ENCODE measurements around the gene MARCHF10. TPM values are rescaled to one million over a fixed set of nuclear protein-coding genes. Genes with fewer than 3 reads are reported as not detected.

The MARCHF10 gene
- total RNA-seq, 2 experiments from 2014 or later, result not detected

- H3K36me3 Mint-ChIP-seq, result no peaks in the 10 kb centered on the region
- H3K4me3 Mint-ChIP-seq, result no peak overlapping the region
- H3K27me3 Mint-ChIP-seq, result peaks cover 36% of the 10 kb centered on the region
- ATAC-seq (no peak), DNase-seq (no peak)
- no peaks in the 10 kb centered on the region for H3K4me1 Mint-ChIP-seq
- no peaks in the 10 kb centered on the region for H3K9me3 Mint-ChIP-seq (ENCODE audit: low read depth)
- CTCF ChIA-PET, result no interaction called here
- H3K27ac Mint-ChIP-seq, result no peak overlapping the region
These were observed 46.2 kb downstream of the MARCHF10 start for GRCh38 chr17:62761884-62762283.

- ATAC-seq (no peak), DNase-seq (no peak)
- Mint-ChIP-seq H3K36me3 (no peaks in the 10 kb centered on the region), H3K4me1 (no peaks in the 10 kb centered on the region), H3K4me3 (no peak overlapping the region), H3K27ac (no peak overlapping the region), H3K27me3 (peaks cover 35% of the 10 kb centered on the region), H3K9me3 (ENCODE audit: low read depth) (no peaks in the 10 kb centered on the region)
- CTCF ChIA-PET, result no interaction called here
These were observed 47.2 kb downstream of the MARCHF10 start for GRCh38 chr17:62760945-62761267.

- CTCF ChIA-PET, result no interaction called here
- Mint-ChIP-seq H3K9me3 (ENCODE audit: low read depth) (no peaks in the 10 kb centered on the region), H3K27me3 (peaks cover 35% of the 10 kb centered on the region), H3K36me3 (no peaks in the 10 kb centered on the region), H3K4me1 (no peaks in the 10 kb centered on the region), H3K27ac (no peak overlapping the region), H3K4me3 (no peak overlapping the region)
- no peak for ATAC-seq
- no peak for DNase-seq
These were observed 47.8 kb downstream of the MARCHF10 start for GRCh38 chr17:62760059-62760944.

GRCh38 chr17:62757500-62757951, 50.6 kb downstream of the MARCHF10 start:
- H3K9me3 Mint-ChIP-seq (ENCODE audit: low read depth), result no peaks in the 10 kb centered on the region
- H3K27me3 Mint-ChIP-seq, result peaks cover 32% of the 10 kb centered on the region
- DNase-seq, result no peak
- no peak overlapping the region for H3K27ac Mint-ChIP-seq
- no peaks in the 10 kb centered on the region for H3K36me3 Mint-ChIP-seq
- ATAC-seq, result no peak
- CTCF ChIA-PET, result no interaction called here
- no peaks in the 10 kb centered on the region for H3K4me1 Mint-ChIP-seq
- no peak overlapping the region for H3K4me3 Mint-ChIP-seq

- ATAC-seq (no peak), DNase-seq (no peak)
- H3K4me1 Mint-ChIP-seq, result no peaks in the 10 kb centered on the region
- no peaks in the 10 kb centered on the region for H3K36me3 Mint-ChIP-seq
- CTCF ChIA-PET, result no interaction called here
- H3K27me3 Mint-ChIP-seq, result peaks cover 28% of the 10 kb centered on the region
- no peaks in the 10 kb centered on the region for H3K9me3 Mint-ChIP-seq (ENCODE audit: low read depth)
- no peak overlapping the region for H3K27ac Mint-ChIP-seq
- no peak overlapping the region for H3K4me3 Mint-ChIP-seq
These were observed 51.9 kb downstream of the MARCHF10 start for GRCh38 chr17:62756198-62756597.

GRCh38 chr17:62755141-62755851, 52.8 kb downstream of the MARCHF10 start:
- Mint-ChIP-seq H3K4me1 (no peaks in the 10 kb centered on the region), H3K4me3 (no peak overlapping the region), H3K36me3 (no peaks in the 10 kb centered on the region), H3K27ac (no peak overlapping the region), H3K27me3 (peaks cover 22% of the 10 kb centered on the region), H3K9me3 (ENCODE audit: low read depth) (no peaks in the 10 kb centered on the region)
- ATAC-seq (no peak), DNase-seq (no peak)
- CTCF ChIA-PET, result no interaction called here

- peaks cover 15% of the 10 kb centered on the region for H3K27me3 Mint-ChIP-seq
- H3K36me3 Mint-ChIP-seq, result no peaks in the 10 kb centered on the region
- no peaks in the 10 kb centered on the region for H3K9me3 Mint-ChIP-seq (ENCODE audit: low read depth)
- H3K4me1 Mint-ChIP-seq, result no peaks in the 10 kb centered on the region
- DNase-seq (no peak), ATAC-seq (no peak)
- CTCF ChIA-PET, result no interaction called here
- H3K4me3 Mint-ChIP-seq, result no peak overlapping the region
- no peak overlapping the region for H3K27ac Mint-ChIP-seq
These were observed 53.5 kb downstream of the MARCHF10 start for GRCh38 chr17:62754631-62755030.

- Mint-ChIP-seq H3K4me3 (no peak overlapping the region), H3K36me3 (no peaks in the 10 kb centered on the region), H3K27me3 (peaks cover 13% of the 10 kb centered on the region), H3K9me3 (ENCODE audit: low read depth) (no peaks in the 10 kb centered on the region), H3K4me1 (no peaks in the 10 kb centered on the region), H3K27ac (no peak overlapping the region)
- no peak for ATAC-seq
- CTCF ChIA-PET, result no interaction called here
- no peak for DNase-seq
These were observed 54.6 kb downstream of the MARCHF10 start for GRCh38 chr17:62753562-62753961.

GRCh38 chr17:62751060-62751691, 56.9 kb downstream of the MARCHF10 start:
- no peak overlapping the region for H3K27ac Mint-ChIP-seq
- H3K4me1 Mint-ChIP-seq, result no peaks in the 10 kb centered on the region
- no peak for DNase-seq
- peaks cover 2% of the 10 kb centered on the region for H3K27me3 Mint-ChIP-seq
- H3K9me3 Mint-ChIP-seq (ENCODE audit: low read depth), result no peaks in the 10 kb centered on the region
- no peaks in the 10 kb centered on the region for H3K36me3 Mint-ChIP-seq
- CTCF ChIA-PET, result no interaction called here
- no peak for ATAC-seq
- no peak overlapping the region for H3K4me3 Mint-ChIP-seq

GRCh38 chr17:62750631-62751051, 57.5 kb downstream of the MARCHF10 start:
- Mint-ChIP-seq H3K4me3 (no peak overlapping the region), H3K9me3 (ENCODE audit: low read depth) (no peaks in the 10 kb centered on the region), H3K27ac (no peak overlapping the region), H3K4me1 (no peaks in the 10 kb centered on the region), H3K27me3 (peaks cover 4% of the 10 kb centered on the region), H3K36me3 (no peaks in the 10 kb centered on the region)
- DNase-seq (no peak), ATAC-seq (no peak)
- CTCF ChIA-PET, result no interaction called here

GRCh38 chr17:62749926-62750325, 58.2 kb downstream of the MARCHF10 start:
- no peaks in the 10 kb centered on the region for H3K9me3 Mint-ChIP-seq (ENCODE audit: low read depth)

GRCh38 chr17:62746941-62747340, 61.2 kb downstream of the MARCHF10 start:
- H3K36me3 Mint-ChIP-seq, result no peaks in the 10 kb centered on the region
- H3K9me3 Mint-ChIP-seq (ENCODE audit: low read depth), result no peaks in the 10 kb centered on the region
- DNase-seq, result no peak
- no peak overlapping the region for H3K4me3 Mint-ChIP-seq
- no peaks in the 10 kb centered on the region for H3K4me1 Mint-ChIP-seq
- CTCF ChIA-PET, result no interaction called here
- no peak for ATAC-seq
- no peak overlapping the region for H3K27ac Mint-ChIP-seq
- peaks cover 20% of the 10 kb centered on the region for H3K27me3 Mint-ChIP-seq

More at GRCh38 chr17:62749926-62750325, 58.2 kb downstream of the MARCHF10 start:
- CTCF ChIA-PET, result no interaction called here
- Mint-ChIP-seq H3K27ac (no peak overlapping the region), H3K4me1 (no peaks in the 10 kb centered on the region), H3K27me3 (peaks cover 4% of the 10 kb centered on the region), H3K36me3 (no peaks in the 10 kb centered on the region), H3K4me3 (no peak overlapping the region)
- no peak for ATAC-seq
- no peak for DNase-seq

GRCh38 chr17:62745806-62746205, 62.3 kb downstream of the MARCHF10 start:
- CTCF ChIA-PET, result no interaction called here
- DNase-seq (no peak), ATAC-seq (no peak)
- no peak overlapping the region for H3K27ac Mint-ChIP-seq
- H3K9me3 Mint-ChIP-seq (ENCODE audit: low read depth), result no peaks in the 10 kb centered on the region
- H3K27me3 Mint-ChIP-seq, result peaks cover 20% of the 10 kb centered on the region
- H3K4me3 Mint-ChIP-seq, result no peak overlapping the region
- H3K4me1 Mint-ChIP-seq, result peaks cover 4% of the 10 kb centered on the region
- no peaks in the 10 kb centered on the region for H3K36me3 Mint-ChIP-seq

GRCh38 chr17:62744259-62744658, 63.9 kb downstream of the MARCHF10 start:
- no peak for DNase-seq
- H3K36me3 Mint-ChIP-seq, result no peaks in the 10 kb centered on the region
- H3K9me3 Mint-ChIP-seq (ENCODE audit: low read depth), result no peaks in the 10 kb centered on the region
- peaks cover 4% of the 10 kb centered on the region for H3K4me1 Mint-ChIP-seq
- H3K27me3 Mint-ChIP-seq, result peaks cover 20% of the 10 kb centered on the region
- ATAC-seq, result no peak
- no peak overlapping the region for H3K4me3 Mint-ChIP-seq
- CTCF ChIA-PET, result no interaction called here
- no peak overlapping the region for H3K27ac Mint-ChIP-seq

Data from activated CD8-positive, alpha-beta memory T cell treated with anti-CD3 and anti-CD28 coated beads, Interleukin-2, amount 10 ng/mL, durations not matched to agents 7 days and 5 days (primary cell).